NCI-H526 (cell line): Measurements from ENCODE around the gene FAM222A.

ENCODE experiments used
- DNase-seq, 2 experiments: peaks; one replicate each; lab custom pipeline; 2025; lab: John Stamatoyannopoulos, UW

Gene FAM222A

DNA sequence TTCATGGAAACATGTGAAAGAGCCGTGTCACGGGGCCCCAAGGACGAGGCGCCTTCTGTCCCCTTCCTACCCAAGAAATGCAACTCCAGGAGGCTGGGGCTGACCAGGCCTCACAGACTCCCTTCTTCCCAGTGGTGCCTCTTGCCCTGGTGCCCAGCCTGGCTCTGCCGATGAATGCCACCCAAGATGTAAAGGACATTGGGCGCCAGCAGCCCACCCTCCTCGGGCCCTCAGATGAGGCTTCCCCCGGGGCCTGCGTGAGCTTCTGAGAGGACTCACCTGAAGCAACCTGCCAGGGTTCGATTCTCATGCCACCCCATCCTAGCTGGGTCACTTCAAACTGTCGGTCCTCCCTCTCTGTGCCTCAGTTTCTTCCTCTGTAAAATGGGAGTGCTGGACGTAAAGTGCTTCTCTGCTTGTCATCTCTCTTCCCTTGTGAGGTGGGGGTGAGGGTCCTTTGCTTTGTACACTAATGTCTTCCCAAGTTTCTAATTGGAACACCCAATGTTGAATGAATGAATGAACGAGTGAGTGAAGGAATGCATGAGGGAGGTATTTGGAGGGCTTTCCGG is 10.8 kb downstream of the FAM222A start:
- DNase-seq: no peak

DNA sequence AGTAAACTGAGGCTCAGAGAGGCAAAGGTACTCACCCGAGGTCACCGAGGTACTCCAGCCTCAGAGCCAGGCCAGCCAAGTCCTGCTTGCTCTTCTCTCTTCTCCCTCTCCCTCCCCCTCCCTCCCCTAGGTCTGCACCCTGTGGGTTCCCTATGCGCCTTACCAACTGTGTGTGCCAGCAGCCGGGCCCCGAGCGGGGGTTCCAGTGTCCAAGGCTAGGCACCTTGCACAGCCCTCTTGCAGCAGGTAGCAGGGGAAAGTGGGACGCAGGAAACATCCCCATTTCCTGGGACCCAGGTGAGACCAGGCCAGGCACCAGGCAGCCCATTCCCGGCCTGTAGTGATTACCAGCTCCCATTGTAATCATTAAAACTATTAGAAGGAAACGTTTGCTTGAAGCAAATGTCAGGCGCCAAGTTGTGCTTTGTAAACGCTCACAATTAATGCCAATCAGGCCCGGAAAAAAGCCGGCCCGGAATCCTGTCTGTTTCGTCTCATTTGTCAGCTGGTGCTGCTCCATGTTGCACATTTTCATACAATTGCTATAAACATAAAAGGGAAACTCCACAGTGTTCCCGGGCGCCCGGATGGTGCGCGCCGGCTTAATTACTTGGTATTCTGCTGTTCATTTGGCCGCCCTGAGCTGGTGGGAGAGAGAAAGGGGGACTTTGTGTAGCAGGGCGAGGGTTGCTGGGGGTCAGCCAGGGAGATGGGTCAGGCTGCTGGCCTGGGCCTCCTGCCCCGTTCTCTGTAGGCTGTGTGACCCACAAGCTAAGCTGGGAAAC is 11.9 kb downstream of the FAM222A start:
- peak; percentile 68 to 79 for DNase-seq

DNA sequence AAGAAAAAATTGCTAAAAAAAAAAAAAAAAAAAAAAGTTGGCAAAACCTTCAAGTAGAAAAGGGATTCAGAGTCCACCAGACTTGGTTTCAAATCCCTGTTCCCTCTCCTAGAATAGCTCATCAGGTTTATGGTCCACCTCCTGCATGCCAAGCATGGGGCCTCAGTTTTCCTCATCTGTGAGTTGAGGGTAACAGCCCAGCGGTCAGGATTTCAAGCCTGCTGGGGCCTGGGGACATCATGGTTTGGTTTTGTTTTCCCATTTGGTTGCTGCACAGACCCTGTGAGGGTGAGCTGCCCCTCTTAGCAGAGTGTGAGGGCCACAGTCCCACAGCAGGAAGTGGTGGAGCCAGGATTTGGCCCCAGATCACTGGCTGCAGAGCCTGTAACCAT is 12.5 kb downstream of the FAM222A start:
- peak in 1 of 2 experiments; percentile 57 for DNase-seq

DNA sequence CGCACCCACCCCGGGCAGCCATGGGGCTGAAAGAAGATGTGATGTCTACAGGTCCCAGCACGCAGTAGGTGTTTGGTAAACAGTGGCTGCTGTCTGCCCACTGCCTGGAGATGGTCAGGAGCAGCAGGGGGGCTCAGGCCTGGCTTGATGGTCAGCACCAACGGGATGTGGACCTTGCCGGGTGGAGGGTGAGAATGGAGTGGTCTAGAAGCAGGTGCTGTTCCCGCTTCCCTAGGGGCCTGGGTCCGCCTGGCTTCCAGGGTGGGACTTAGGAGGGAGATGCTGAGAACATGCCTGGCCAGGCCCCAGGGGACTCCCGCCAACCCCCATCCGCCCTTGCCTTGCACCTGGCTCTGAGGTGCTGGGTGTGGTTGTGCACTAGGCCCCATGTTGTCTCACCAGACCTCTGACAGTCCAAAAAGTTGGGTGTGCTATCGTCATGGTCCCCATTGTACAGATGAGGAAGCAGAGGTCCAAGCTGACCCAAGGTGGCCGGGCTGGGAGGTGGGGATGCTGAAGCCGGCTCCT is 12.9 kb downstream of the FAM222A start:
- peak; percentile 81 to 93 for DNase-seq

DNA sequence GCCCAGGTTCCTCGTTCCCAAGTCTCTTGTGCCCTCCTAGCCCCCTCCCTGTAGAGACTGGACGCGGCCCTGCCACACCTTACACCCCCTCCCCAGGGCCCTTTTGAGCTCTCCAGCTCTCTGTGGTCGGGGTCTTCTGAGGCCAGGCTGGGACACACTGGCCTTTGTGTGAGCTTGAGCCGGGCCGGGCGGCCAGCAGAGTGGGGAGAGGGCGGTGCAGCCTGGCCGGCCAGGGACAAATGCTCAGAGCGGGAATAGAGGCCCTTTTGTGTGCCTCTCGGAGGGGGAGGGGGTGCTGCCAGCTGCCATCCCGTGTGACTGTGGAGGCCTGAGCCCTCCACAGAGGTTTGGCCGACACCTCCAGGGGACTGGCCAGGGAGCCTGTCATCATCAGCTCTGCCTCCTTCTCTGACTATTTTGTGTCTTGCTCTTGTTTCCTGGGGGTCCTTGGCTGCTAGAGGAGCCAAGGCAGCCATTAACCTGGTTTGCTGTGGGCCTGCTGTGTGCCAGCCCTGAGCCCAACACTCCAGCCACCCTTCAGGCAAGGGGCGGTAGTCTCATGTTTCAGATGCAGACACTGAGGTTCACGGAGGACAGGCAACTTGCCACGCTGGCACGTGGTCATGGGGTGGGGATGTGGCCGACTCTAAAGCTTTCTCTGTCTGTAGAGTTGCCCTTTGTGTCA is 13.6 kb downstream of the FAM222A start:
- peak; percentile 77 to 88 for DNase-seq

DNA sequence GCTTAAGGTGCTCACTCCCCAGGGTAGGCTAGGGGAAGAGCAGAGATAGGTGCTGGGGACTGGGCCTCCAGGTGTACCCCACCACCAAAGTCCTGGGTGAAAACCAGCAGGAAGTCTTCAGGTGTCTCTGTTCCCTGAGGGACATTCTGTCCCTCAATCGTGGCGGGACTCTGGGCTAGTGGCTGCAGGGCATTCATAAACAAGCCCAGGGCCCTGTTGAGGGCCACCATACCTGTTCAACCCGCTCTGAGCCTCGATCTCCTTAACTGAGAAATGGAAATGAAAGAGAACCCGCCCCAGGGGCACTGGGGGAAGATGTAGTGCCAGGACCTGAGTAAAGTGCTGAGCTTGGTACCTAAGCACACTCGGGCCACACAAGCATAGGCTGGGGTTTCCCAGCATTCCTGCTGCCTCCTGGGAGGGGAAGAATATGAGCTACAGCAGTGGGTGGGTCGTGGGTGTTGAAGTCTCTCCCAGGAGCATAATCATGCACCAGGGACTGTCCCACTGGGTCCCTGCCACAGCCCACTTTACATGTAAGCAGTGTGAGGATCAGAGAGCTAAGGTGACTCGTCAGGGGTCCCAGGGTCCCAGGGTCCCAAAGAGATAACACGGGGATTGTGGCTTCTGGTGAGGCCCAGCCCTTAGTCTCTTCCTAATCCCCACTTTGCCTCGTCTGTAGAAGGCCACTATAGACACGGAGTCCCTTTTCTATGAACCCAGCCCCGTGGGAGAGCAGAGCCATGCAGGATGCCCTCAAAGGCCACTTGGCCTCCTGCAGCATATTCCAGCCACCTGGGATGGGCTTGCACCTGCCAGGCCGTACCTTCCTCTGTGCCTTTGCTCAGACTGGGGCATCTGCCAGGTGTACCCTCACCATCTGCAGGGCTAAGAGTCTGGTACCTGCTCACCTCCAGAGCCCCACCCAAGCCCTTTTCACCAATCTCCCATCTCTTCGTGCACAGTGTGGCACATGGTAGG is 14.4 kb downstream of the FAM222A start:
- DNase-seq: peak in 1 of 2 experiments; percentile 44

DNA sequence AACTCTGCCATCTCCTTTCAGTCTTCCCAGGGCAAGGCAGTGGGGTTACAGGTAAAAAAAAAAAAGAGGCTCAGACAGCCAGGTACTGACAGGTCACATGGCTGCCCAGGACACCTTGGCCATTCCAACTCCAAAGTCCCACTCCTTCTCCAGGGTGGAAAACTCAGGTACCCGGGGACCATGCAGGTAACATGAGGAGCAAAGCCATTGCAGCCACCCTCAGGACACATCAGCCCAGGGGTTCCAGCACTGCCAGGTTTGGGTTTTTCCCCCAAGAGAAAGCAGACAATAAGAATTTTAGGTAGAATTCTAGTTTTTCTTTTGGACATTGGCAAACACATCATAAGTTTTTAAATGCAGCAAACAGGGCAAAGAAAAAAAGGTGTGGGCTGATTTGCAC is 15.3 kb downstream of the FAM222A start:
- no peak for DNase-seq

DNA sequence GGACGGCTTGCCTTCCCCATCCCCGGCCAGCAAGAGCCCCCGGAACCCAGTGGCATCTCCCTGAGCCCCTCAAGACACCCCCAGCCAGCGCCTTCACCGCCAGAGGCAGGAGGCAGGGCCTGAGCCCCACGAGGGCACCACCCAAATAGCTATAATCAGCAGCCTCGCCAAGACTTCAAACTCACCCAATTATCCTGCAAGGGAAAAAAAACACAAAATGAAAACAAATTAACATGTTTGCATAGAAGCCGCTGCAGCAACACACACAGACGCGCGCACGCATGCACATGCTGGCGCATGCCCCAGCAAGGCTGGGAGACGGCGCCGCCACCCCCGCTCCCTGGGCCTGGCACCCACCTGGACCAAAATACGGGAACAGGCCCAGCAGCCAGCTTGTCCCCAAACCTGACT is 15.8 kb downstream of the FAM222A start:
- DNase-seq: peak in 1 of 2 experiments; percentile 36

DNA sequence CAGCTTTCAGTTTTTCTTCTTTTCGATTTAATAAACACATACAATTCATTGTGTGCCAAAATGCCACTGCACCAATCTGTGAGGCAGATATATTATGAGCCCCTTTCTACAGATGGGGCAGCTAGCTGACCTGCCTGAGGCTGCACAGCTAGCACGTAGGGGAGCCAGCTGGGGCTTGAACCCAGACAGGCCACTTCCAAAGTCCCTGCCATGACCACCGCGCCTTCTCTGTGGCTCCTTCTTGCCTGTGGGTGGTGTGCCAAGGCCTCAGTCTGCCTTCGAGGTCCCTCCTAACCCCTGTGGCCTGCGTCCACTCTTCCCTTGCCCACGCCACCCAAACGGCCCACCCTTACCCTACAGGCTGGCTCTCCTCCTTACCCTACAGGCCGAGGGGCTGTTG is 16.2 kb downstream of the FAM222A start:
- no peak for DNase-seq

DNA sequence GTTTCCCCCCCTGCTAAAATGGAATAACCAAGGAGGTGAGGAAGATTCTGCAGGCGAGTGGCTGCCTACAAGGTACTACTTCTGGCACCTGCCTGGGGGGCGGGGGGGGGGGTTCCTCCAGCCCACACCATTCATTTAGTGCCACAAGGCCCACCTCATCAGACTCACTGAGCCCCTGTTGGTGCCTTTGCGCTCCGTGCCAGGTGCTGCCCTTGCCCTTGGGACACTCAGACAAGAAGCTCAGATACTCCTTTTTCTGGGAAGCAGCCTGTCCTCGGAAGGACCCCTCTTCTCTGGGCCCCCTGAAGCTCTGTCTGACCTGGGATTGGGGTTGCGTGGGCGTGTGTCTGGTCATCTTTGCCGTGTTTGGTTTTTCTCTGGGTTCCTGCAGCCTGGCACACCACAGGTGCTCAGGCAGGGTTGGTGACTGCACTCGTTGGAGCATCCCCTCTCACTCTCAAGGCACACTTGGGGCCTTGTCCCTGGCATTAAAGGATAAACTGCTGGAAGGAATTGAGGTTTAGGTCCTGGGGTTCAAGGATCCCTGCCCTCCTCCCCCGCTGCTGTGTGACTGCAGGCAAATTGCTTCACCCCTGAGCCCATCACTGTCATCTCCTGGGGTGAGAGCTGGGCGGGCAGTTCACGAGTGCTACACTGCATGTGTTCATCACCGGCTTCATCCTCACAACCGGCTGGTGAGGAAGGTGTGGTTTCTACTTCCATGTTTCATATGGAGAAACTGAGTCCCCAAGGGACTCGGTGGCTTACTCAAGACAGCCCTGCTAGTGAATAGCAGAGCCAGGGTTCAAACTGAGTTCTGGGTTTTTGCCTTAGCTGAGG is 16.9 kb downstream of the FAM222A start:
- DNase-seq: no peak

DNA sequence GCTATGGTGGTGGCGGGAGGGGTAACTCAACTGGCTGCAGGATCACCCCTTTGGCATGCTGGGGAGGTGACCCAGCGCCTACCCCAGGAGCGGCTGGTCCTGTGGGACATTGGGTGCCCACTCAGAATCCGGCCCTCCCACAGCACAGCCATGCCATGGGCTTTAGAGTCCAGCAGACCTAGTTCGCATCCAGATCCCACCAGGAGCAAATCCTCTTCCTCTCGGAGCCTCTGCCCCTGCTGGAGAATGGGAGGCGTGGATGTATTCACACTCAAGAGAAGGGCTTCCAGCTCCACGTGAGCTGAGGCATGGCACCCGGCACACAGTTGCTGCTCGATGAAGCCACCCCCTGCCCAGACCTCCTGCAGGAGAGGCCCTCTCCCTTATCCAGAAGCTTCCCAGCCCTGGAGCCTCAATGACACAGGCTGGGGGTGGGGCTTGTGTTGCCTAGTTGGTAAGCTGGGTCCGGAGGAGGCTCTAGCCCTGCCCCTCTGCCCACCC is 17.7 kb downstream of the FAM222A start:
- no peak for DNase-seq

DNA sequence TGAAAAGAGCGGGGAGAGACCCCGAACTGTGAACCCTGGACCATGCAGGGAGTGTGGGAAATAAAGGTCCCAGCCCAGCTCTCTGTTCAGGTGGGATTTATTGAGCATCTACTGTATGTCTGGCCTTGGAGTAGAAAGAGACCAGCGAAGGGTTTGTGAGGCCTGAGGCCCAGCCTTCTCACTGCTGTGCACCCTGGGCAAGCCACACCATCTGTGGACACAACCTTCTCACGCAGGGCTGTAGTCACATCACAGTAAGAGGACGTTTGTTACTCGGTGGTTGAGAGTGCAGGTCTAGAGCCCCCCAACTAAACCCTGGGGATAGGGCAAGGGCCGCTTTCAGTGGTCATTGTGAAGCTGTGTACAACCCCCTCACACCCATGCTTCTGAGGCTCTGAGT is 18.2 kb downstream of the FAM222A start:
- no peak for DNase-seq

DNA sequence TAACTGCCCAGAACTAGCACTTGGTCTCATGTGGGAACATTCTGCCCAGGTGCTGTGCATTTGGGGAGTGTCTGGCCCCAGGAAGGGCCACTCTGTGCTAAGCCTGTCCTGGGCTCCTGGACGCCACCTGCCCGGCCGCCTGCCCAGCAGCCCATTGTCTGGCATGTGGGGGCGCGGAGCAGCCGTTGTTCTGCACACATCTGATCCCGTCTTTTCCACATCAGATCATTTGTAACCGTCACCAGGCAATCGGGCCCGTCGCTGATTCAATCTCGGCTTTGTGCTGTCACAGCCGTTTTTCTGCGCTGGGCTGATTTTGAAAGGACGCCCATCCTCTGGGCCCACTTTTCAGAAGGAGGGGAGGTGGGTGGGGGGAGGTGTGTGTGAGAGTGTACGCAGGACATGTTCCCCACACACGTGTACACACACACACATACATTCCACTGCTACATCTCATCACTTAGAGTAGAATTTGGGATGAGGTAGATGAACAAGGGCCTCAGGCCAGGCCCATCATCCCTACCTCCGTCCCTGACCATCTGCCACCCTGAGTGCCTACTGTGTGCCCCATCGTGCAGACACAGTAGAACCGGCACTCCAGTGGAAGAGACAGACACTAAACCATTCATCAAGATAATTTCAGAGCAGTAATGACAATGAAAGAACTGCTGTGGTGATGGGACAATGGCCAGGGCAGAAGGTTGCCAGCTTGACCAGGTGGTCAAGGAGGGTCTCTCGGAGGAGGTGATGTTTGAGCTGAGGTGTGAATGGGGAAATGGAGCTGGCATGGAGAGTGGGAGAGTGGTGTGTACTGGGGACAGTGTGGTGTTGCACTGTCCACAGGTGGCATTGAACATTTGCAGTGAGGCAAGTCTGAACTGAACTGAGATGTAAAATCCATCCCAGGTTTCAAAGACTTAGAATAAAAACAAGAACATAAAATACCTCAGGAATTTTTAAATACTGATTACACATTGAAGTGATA is 19.0 kb downstream of the FAM222A start:
- no peak for DNase-seq

DNA sequence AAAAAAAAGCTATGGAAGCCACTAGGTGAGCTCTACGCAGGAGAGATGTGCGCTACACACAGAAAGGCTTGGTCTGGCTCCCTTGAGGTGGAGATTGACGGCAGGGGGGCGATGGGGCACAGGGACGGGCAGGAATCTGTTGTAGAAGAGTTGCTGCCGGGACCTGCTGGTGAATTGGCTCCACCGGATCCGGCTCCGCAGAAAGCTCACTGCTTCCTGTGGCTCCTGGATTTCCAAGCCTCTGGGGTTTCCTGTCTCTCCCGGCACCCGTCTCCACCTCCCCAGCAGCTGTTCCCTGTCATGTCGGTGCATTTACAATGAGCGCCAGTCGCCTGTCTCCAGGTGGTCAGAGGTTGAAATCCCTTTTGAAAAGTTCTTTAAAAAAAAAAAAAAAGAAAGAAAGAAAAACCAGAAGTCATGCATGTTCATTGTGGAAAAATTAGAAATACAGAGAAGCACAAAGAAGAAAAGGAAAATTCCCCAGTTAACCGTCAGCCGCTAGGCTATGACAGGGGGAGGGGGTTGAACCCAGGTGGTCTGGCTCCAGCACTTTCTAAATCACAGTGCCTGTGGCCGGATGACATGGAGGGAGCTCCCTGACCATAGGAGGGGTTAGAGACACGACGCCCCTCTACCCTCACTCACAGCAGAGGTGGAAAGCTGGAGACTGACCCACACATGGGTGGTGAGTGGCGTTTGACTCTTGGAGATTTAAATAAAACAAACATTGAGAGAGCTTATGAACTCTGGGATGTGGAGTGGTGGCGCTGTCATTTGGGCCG is 20.8 kb downstream of the FAM222A start:
- peak in 1 of 2 experiments; percentile 79 for DNase-seq

DNA sequence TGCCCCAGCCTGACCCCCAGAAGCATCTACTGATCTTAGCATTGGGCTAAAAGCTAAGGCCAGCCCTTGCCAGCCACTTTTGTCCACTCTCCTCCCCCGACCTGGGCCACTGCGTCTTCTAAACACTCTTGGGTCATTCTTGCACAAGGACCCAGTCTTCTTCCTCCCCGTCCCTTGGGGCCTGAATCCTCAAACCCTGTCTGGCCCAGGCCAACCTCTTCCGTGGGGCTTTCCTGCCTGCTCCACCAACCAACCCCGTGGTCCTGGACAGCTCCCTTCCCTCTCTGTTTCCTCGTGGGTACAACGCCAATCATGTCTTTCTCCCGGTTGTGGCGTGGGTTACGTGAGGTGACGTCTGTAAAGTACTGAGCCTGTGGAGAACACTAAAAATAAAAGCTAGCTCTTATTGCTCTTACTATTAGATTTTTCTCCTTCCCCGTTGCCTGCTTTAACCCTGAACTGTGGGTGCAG is 21.5 kb downstream of the FAM222A start:
- DNase-seq: no peak

DNA sequence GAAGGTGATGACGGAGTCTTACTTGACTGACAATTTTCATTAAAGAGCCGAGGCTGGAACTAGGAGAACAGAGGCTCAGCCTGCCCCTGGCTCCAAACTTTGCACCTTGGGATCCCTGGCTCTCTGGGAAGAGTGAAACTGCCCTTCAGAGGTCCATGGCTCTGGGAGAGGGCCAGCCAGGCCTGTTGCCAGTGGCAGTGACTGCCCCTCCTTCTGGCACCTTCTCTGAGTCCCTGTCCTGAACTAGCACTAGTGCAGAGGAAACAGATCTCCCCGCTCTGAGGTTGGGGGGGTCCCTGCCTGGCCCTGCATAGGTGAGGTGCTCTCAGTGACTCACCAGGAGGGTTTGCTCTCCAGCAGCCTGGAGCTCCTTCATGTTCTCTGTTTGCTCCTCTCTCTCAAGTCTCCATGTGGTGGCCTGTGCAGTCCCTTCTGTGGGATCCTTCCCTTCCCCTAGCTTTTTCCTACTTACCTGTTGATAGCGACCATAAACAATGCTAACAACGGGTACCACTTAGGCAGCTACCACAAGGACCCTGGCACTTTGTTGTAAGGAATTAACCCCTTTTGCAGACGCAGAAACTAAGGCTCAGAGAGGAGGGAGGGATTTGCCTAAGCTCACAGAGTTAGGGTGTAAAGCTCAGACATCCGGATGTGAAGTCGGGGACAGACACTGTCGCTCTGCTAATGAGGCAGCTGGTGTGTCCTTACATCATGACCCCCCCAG is 22.4 kb downstream of the FAM222A start:
- no peak for DNase-seq

DNA sequence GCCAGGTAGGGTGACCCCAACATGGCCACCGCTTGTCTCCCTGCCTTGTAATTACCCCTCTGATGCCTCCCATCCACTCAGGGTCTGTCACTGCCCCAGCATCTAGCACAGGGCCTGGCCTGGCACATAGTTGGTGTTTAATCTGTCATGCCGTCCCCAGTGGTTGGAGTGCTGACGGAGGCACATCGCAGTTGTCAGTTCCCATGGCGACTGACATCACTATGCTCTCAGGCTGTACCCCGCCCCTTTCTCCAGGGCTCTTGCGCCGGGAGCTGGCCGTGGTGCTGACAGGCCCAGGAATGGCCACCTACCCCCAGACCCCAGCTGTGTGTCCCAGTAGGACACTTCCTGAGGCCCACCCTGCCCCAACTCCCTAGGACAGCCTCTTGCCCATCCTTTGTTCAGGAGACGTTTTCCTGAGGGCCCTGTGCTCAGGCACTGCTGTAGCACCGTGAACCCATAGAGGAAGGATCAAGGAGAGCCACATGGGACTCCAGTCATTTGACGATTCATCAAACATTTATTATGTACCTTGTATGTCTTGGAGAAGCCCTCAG is 23.0 kb downstream of the FAM222A start:
- DNase-seq: peak in 1 of 2 experiments; percentile 30
